K562 (cell line): ENCODE data around the gene NAA50. TPM values are rescaled to one million over a fixed set of nuclear protein-coding genes. Genes with fewer than 3 reads are reported as not detected.

ENCODE experiments used
- ATF7 ChIP-seq: fragments of 450-650 bp; IDR thresholded peaks from 2 replicates; pipeline ENCODE4 v1.7.1; 2014; ENCODE audit warnings: mild to moderate bottlenecking, moderate library complexity
- CBFA2T3 ChIP-seq: fragments of 450-650 bp; IDR thresholded peaks from 2 replicates; pipeline ENCODE4 v1.6.1; 2017
- EGR1 ChIP-seq: fragments of 450-650 bp; conservative IDR thresholded peaks from 2 replicates; pipeline ENCODE4 v1.6.1; 2017; ENCODE audit warnings: mild to moderate bottlenecking
- FOXM1 ChIP-seq, 2 experiments: fragments of 450-650 bp in 1 of 2; sonication (generic) in 1 of 2; formaldehyde crosslinking in 1 of 2; IDR thresholded peaks; 2 replicates each; pipeline versions ENCODE4 v1.6.1 to v1.9.0; 2017 to 2022; ENCODE audit warnings: low read depth in 2 of 2, mild to moderate bottlenecking in 2 of 2, missing genetic modification reagents in 1 of 2, moderate library complexity in 1 of 2
- GABPA ChIP-seq: fragments of 200-800 bp; sonication (Bioruptor generic); conservative IDR thresholded peaks from 2 replicates; pipeline ENCODE4 v1.6.1; 2016; ENCODE audit warnings: low read depth, missing genetic modification characterization, missing compliant biosample characterization
- GATAD2A ChIP-seq: fragments of 450-650 bp; IDR thresholded peaks from 2 replicates; pipeline ENCODE4 v1.6.1; 2017
- HNRNPH1 ChIP-seq: fragments of 200-400 bp; formaldehyde crosslinking; optimal IDR thresholded peaks from 2 replicates; pipeline ENCODE3; 2017; ENCODE audit warnings: low read depth, mild to moderate bottlenecking, low read length, moderate library complexity
- MXI1 ChIP-seq: IDR thresholded peaks from 2 replicates; pipeline ENCODE4 v1.6.1; 2011; ENCODE audit warnings: low read depth, mild to moderate bottlenecking, improper control_type of control experiment, low read length
- NR2C2 ChIP-seq, 2 experiments: fragments of 200-800 bp in 1 of 2; sonication (Bioruptor generic) in 1 of 2; sonication (generic) in 1 of 2; formaldehyde crosslinking in 1 of 2; IDR thresholded peaks; 2 replicates each; pipeline versions ENCODE4 v1.6.1 to v1.8.0; 2016 to 2022; ENCODE audit warnings: mild to moderate bottlenecking in 1 of 2, missing compliant biosample characterization in 1 of 2, missing genetic modification characterization in 1 of 2, missing genetic modification reagents in 1 of 2
- RB1 ChIP-seq: fragments of 450-650 bp; IDR thresholded peaks from 2 replicates; pipeline ENCODE4 v1.6.1; 2017; ENCODE audit warnings: low read depth, mild to moderate bottlenecking
- RBM25 ChIP-seq: fragments of 200-400 bp; formaldehyde crosslinking; IDR thresholded peaks from 2 replicates; pipeline ENCODE4 v1.6.1; 2018; ENCODE audit warnings: low read length, low read depth, moderate library complexity; ENCODE audit not compliant: severe bottlenecking
- SAP30 ChIP-seq: fragments of 200-600 bp; sonication (generic); IDR thresholded peaks from 2 replicates; pipeline ENCODE4 v1.6.1; 2012; ENCODE audit warnings: borderline replicate concordance, low read depth, mild to moderate bottlenecking, moderate library complexity, low read length, control low read depth, inconsistent platforms; ENCODE audit not compliant: insufficient read depth, poor library complexity, severe bottlenecking
- polyA plus RNA-seq, 8 experiments: library from polyadenylated mRNA; depleted of rRNA in 4 of 8; stranded (reverse) in 5 of 8; unstranded in 3 of 8; fragments of >200 nt; fragmentation: Nextera tagmentation in 2 of 8; fragmentation: Illumina TruSeq in 1 of 8; extraction: Ambion mirVana in 2 of 8; extraction: Trizol in 1 of 8; gene quantifications; 2 replicates each; pipeline versions ENCODE4 v1.2.1 to v1.2.3, GENCODE V29; 2011 to 2014; ENCODE audit warnings: inconsistent platforms in 1 of 8, missing spikeins in 1 of 8
- total RNA-seq, 7 experiments: library from RNA; depleted of rRNA in 6 of 7; stranded (reverse); fragments of >200 nt in 6 of 7; fragmentation: Illumina TruSeq in 2 of 7; extraction: Trizol in 2 of 7; gene quantifications; 2 replicates each; pipeline versions ENCODE4 v1.2.1 to v1.2.3, GENCODE V29; 2011 to 2021; ENCODE audit warnings: low replicate concordance in 1 of 7
- TF ChIP-seq, protein P1 (sequence below): sonication (generic); formaldehyde crosslinking; IDR thresholded peaks from 2 replicates; pipeline ENCODE4 v1.9.0; 2022; ENCODE audit warnings: mild to moderate bottlenecking, missing genetic modification reagents
- TF ChIP-seq, protein P2 (sequence below), 2 experiments: IDR thresholded peaks in 1 of 2; conservative IDR thresholded peaks in 1 of 2; 2 replicates each; pipeline ENCODE4 v1.6.1; 2016; ENCODE audit warnings: low read depth in 2 of 2, mild to moderate bottlenecking in 1 of 2, missing compliant biosample characterization in 1 of 2, missing genetic modification characterization in 1 of 2, moderate library complexity in 1 of 2
- TF ChIP-seq, protein P3 (sequence below): fragments of 450-650 bp; IDR thresholded peaks from 2 replicates; pipeline ENCODE4 v1.6.1; 2018; ENCODE audit not compliant: partially characterized antibody
- TF ChIP-seq, protein P4 (sequence below), 3 experiments: IDR thresholded peaks in 2 of 3; conservative IDR thresholded peaks in 1 of 3; 2 replicates each; pipeline ENCODE4 v1.5.1; 2011 to 2012; ENCODE audit warnings: low read length in 3 of 3, mild to moderate bottlenecking in 3 of 3, control low read depth in 2 of 3, improper control_type of control experiment in 1 of 3, inconsistent platforms in 1 of 3, low read depth in 1 of 3, mixed read lengths in 1 of 3, moderate library complexity in 1 of 3; ENCODE audit not compliant: insufficient read depth in 2 of 3

The NAA50 gene
- total and polyA plus RNA-seq, 9 of the 15 experiments (the other 6 are each of a cell fraction or from before 2014, with no cell fraction given), result 40.0 to 301 (median 112) TPM

DNA sequence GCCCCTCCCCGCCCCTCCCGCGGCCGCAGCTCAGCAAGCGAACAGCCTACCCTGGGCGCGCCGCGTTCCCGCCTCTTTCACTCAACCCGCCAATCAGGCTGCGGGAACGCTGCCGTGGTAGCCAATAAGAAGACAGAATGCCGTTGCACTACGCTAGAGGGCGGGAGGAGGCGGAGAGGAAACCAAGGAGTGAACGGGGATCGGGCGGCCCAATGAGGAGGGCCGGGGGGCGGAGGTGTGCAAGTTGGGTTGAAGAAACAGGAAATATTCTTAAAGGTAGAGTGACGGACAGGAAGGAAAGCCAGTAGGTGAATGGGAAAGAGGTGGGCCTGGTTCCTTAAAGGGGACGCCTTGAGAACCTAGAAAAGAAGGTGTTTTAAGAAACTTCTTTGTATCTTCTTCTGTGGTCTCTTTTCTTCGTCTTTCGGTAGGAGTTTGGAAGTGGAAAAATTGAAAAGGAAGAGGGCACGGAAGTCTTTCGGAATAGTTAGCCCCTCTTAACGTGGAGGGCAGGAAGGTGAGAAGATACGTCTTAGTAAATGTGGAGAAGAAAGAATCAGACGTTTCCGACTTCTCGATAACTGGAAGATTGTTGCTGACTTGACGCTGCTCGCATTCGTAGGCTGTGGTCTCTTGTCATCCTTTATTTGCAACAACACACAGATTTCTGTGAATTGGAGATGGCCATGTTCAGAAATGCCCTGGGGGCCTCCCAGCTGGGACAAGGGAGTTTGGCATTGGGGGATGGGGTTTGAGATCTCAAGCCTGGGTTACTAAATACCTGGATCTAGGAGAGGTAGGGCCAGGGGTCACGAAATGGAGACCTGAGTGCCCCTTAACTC lies 49.2 kb downstream of the NAA50 start (continued):
- TF ChIP-seq, protein P1, sequence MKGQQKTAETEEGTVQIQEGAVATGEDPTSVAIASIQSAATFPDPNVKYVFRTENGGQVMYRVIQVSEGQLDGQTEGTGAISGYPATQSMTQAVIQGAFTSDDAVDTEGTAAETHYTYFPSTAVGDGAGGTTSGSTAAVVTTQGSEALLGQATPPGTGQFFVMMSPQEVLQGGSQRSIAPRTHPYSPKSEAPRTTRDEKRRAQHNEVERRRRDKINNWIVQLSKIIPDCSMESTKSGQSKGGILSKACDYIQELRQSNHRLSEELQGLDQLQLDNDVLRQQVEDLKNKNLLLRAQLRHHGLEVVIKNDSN (CRISPR knock-in tag), result no peak
- TF ChIP-seq SAP30, result peak; percentile 32
- TF ChIP-seq ATF7, result peak; percentile 68
- TF ChIP-seq RB1, result 0 out of 2 replicates have a peak, but pooled peaks have one; percentile 42
- TF ChIP-seq, protein P2, sequence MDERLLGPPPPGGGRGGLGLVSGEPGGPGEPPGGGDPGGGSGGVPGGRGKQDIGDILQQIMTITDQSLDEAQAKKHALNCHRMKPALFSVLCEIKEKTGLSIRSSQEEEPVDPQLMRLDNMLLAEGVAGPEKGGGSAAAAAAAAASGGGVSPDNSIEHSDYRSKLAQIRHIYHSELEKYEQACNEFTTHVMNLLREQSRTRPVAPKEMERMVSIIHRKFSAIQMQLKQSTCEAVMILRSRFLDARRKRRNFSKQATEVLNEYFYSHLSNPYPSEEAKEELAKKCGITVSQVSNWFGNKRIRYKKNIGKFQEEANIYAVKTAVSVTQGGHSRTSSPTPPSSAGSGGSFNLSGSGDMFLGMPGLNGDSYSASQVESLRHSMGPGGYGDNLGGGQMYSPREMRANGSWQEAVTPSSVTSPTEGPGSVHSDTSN (CRISPR knock-in tag; IDR thresholded peaks at IDR 0.05; ENCODE audit: low read depth), result peak; percentile 58
- TF ChIP-seq, protein P2 (tag; conservative IDR thresholded peaks at IDR 0.05; ENCODE audit: low read depth), result peak; percentile 98
- no peak for TF ChIP-seq HNRNPH1
- TF ChIP-seq CBFA2T3, result no peak
- TF ChIP-seq EGR1, result peak; percentile 59
- no peak for TF ChIP-seq NR2C2 (CRISPR knock-in tag; IDR thresholded peaks at IDR 0.05)
- TF ChIP-seq NR2C2 (tag; IDR thresholded peaks at IDR 0.05), result peak; percentile 38; the same call in 1 of the 2 replicates
- TF ChIP-seq RBM25, result peak; percentile 72
- peak; percentile 80 for TF ChIP-seq FOXM1 (IDR thresholded peaks at IDR 0.05; ENCODE audit: low read depth)
- TF ChIP-seq FOXM1 (CRISPR knock-in tag; IDR thresholded peaks at IDR 0.05; ENCODE audit: low read depth), result no peak
- TF ChIP-seq MXI1, result no peak
- TF ChIP-seq GATAD2A, result no peak
- TF ChIP-seq, protein P3, sequence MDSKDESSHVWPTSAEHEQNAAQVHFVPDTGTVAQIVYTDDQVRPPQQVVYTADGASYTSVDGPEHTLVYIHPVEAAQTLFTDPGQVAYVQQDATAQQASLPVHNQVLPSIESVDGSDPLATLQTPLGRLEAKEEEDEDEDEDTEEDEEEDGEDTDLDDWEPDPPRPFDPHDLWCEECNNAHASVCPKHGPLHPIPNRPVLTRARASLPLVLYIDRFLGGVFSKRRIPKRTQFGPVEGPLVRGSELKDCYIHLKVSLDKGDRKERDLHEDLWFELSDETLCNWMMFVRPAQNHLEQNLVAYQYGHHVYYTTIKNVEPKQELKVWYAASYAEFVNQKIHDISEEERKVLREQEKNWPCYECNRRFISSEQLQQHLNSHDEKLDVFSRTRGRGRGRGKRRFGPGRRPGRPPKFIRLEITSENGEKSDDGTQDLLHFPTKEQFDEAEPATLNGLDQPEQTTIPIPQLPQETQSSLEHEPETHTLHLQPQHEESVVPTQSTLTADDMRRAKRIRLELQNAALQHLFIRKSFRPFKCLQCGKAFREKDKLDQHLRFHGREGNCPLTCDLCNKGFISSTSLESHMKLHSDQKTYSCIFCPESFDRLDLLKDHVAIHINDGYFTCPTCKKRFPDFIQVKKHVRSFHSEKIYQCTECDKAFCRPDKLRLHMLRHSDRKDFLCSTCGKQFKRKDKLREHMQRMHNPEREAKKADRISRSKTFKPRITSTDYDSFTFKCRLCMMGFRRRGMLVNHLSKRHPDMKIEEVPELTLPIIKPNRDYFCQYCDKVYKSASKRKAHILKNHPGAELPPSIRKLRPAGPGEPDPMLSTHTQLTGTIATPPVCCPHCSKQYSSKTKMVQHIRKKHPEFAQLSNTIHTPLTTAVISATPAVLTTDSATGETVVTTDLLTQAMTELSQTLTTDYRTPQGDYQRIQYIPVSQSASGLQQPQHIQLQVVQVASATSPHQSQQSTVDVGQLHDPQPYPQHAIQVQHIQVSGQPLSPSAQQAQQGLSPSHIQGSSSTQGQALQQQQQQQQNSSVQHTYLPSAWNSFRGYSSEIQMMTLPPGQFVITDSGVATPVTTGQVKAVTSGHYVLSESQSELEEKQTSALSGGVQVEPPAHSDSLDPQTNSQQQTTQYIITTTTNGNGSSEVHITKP, result peak; percentile 71
- TF ChIP-seq GABPA (tag), result peak; percentile 92
- TF ChIP-seq, protein P4, sequence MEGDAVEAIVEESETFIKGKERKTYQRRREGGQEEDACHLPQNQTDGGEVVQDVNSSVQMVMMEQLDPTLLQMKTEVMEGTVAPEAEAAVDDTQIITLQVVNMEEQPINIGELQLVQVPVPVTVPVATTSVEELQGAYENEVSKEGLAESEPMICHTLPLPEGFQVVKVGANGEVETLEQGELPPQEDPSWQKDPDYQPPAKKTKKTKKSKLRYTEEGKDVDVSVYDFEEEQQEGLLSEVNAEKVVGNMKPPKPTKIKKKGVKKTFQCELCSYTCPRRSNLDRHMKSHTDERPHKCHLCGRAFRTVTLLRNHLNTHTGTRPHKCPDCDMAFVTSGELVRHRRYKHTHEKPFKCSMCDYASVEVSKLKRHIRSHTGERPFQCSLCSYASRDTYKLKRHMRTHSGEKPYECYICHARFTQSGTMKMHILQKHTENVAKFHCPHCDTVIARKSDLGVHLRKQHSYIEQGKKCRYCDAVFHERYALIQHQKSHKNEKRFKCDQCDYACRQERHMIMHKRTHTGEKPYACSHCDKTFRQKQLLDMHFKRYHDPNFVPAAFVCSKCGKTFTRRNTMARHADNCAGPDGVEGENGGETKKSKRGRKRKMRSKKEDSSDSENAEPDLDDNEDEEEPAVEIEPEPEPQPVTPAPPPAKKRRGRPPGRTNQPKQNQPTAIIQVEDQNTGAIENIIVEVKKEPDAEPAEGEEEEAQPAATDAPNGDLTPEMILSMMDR (IDR thresholded peaks at IDR 0.05 in 2 of 3, conservative IDR thresholded peaks at IDR 0.05 in 1 of 3; ENCODE audit: insufficient read depth in 2 of 3, low read depth in 1 of 3, low read length in 3 of 3), result peak in 1 of 3 experiments; percentile 11; a peak in 1 of 6 replicates
